Activated naive CD4-positive, alpha-beta T cell treated with anti-CD3 and anti-CD28 coated beads for 36 hours (primary cell): ENCODE results near the gene LEMD1. TPM values are rescaled to one million over a fixed set of nuclear protein-coding genes. Genes with fewer than 3 reads are reported as not detected.

ENCODE experiments used
- microRNA-seq: library from miRNA; unstranded; fragments of <30 nt; microRNA quantifications from one replicate; pipeline ENCODE4 v1.2.0, GENCODE V29; 2022; ENCODE audit warnings: borderline microRNAs expressed, borderline replicate concordance
- total RNA-seq, 2 experiments: library from RNA; stranded (reverse); gene quantifications; one replicate each; pipeline ENCODE4 v1.2.3, GENCODE V29; 2021

LEMD1 gene
- total RNA-seq, 2 experiments from 2014 or later: 0.79 TPM; not detected in 1

Small RNAs within 50 kb of the gene (microRNA-seq; reads per million reads assigned to microRNA genes)
- 4.4 reads per million for gene MIR135B

Other genes with a start within 250 kb of the LEMD1 start
- gene DSTYK, start 210.4 kb downstream of the LEMD1 start, total RNA-seq: 10 to 100 TPM; 10.9 to 11.5 TPM
- gene TMCC2, start 194.1 kb downstream of the LEMD1 start, total RNA-seq: 10 to 100 TPM; 42.5 to 44.8 TPM
- gene NUAK2, start 100.3 kb downstream of the LEMD1 start, total RNA-seq: 10 to 100 TPM; 11.2 to 12.2 TPM
- not detected for gene KLHDC8A, start 65.1 kb downstream of the LEMD1 start, total RNA-seq
- gene BLACAT1, start 34.0 kb upstream of the LEMD1 start, total RNA-seq: under 1 TPM; 0.14 to 0.30 TPM
- 1 to 10 TPM; 3.6 to 4.1 TPM for gene CDK18, start 82.6 kb upstream of the LEMD1 start, total RNA-seq
- 10 to 100 TPM; 60.5 to 62.4 TPM for gene ELK4, start 210.0 kb upstream of the LEMD1 start, total RNA-seq